Esophagus (tissue), 2 donors: ENCODE results near the gene ZNF697. TPM values are rescaled to one million over a fixed set of nuclear protein-coding genes. Genes with fewer than 3 reads are reported as not detected.
A peak's percentile ranks its signal among the peaks of the same experiment; 100 is the strongest.

Experiments
- H3K27ac ChIP-seq, 2 donors: one replicate each; pipeline ENCODE4 v1.5.1; 2013; ENCODE audit warnings: low read depth in 2 of 2, mild to moderate bottlenecking in 2 of 2, inconsistent platforms in 1 of 2, low read length in 1 of 2, moderate library complexity in 1 of 2
- H3K27me3 ChIP-seq, 2 donors: one replicate each; pipeline ENCODE4 v1.6.1; 2013; ENCODE audit warnings: low read length in 2 of 2, control low read depth in 1 of 2, mild to moderate bottlenecking in 1 of 2; ENCODE audit not compliant: insufficient read depth in 2 of 2, control insufficient read depth in 1 of 2
- H3K36me3 ChIP-seq, 2 donors: one replicate each; pipeline ENCODE4 v1.6.1; 2013; ENCODE audit warnings: low read length in 1 of 2; ENCODE audit not compliant: control insufficient read depth in 2 of 2, insufficient read depth in 2 of 2
- H3K4me1 ChIP-seq, 2 donors: one replicate each; pipeline ENCODE4 v1.6.1; 2013; ENCODE audit warnings: low read length in 1 of 2; ENCODE audit not compliant: control insufficient read depth in 2 of 2, insufficient read depth in 2 of 2
- H3K4me3 ChIP-seq, 2 donors: one replicate each; pipeline ENCODE4 v1.5.1; 2013; ENCODE audit warnings: low read length in 2 of 2, mild to moderate bottlenecking in 2 of 2, low read depth in 1 of 2, moderate library complexity in 1 of 2
- H3K9me3 ChIP-seq, 2 donors: one replicate each; pipeline ENCODE4 v1.6.1; 2013; ENCODE audit warnings: mild to moderate bottlenecking in 2 of 2, low read depth in 1 of 2, low read length in 1 of 2, moderate library complexity in 1 of 2; ENCODE audit not compliant: control insufficient read depth in 2 of 2, insufficient read depth in 1 of 2
- WGBS, 2 donors: extraction: QIAGEN DNeasy Blood & Tissue Kit; methylation state at CpG; one replicate each; pipeline ENCODE4 v1.1.7; 2013; 5-methylcytosine and 5-hydroxymethylcytosine counted together
- polyA plus RNA-seq, 2 donors: library from polyadenylated mRNA; stranded (reverse); fragments of 200-250 nt; gene quantifications; one replicate each; pipeline ENCODE4 v1.2.3, GENCODE V29; 2013
- donor health status: healthy with polysubstance abuse.
- donor health status: Bipolar disorder and iron deficiency.

The ZNF697 gene
- polyA plus RNA-seq, 2 donors = 0.26 to 0.40 TPM

GRCh38 chr1:119681560-119681959, 33.5 kb upstream of the ZNF697 start:
- Histone ChIP-seq H3K9me3 (no peaks in the 10 kb centered on the region), H3K4me1 (peaks cover 0 to 2% of the 10 kb centered on the region in 2 donors), H3K36me3 (no peaks in the 10 kb centered on the region), H3K4me3 (no peak overlapping the region), H3K27ac (no peak overlapping the region), H3K27me3 (no peaks in the 10 kb centered on the region)
- whole genome bisulfite sequencing, 2 donors = 83 to 84% methylated on average over 2 of the region's 2 CpGs

GRCh38 chr1:119680723-119681122, 32.7 kb upstream of the ZNF697 start:
- WGBS, 2 donors = 58 to 67% methylated on average over 2 of the region's 2 CpGs
- Histone ChIP-seq H3K36me3 (no peaks in the 10 kb centered on the region), H3K4me1 (no peaks in the 10 kb centered on the region), H3K9me3 (no peaks in the 10 kb centered on the region), H3K27ac (no peak overlapping the region), H3K4me3 (no peak overlapping the region), H3K27me3 (no peaks in the 10 kb centered on the region)

GRCh38 chr1:119680193-119680592, 32.1 kb upstream of the ZNF697 start:
- H3K36me3 ChIP-seq = no peaks in the 10 kb centered on the region
- H3K9me3 ChIP-seq = no peaks in the 10 kb centered on the region
- H3K4me1 ChIP-seq = no peaks in the 10 kb centered on the region
- no peak overlapping the region for H3K27ac ChIP-seq
- WGBS, 2 donors = 85 to 89% methylated on average over 3 of the region's 3 CpGs
- no peaks in the 10 kb centered on the region for H3K27me3 ChIP-seq
- H3K4me3 ChIP-seq = no peak overlapping the region

GRCh38 chr1:119679223-119679622, 31.2 kb upstream of the ZNF697 start:
- Histone ChIP-seq H3K27ac (no peak overlapping the region), H3K27me3 (no peaks in the 10 kb centered on the region), H3K4me3 (no peak overlapping the region), H3K36me3 (no peaks in the 10 kb centered on the region), H3K4me1 (no peaks in the 10 kb centered on the region), H3K9me3 (no peaks in the 10 kb centered on the region)
- WGBS, 2 donors = 96 to 100% methylated on average over 1 of the region's 1 CpG

DNA sequence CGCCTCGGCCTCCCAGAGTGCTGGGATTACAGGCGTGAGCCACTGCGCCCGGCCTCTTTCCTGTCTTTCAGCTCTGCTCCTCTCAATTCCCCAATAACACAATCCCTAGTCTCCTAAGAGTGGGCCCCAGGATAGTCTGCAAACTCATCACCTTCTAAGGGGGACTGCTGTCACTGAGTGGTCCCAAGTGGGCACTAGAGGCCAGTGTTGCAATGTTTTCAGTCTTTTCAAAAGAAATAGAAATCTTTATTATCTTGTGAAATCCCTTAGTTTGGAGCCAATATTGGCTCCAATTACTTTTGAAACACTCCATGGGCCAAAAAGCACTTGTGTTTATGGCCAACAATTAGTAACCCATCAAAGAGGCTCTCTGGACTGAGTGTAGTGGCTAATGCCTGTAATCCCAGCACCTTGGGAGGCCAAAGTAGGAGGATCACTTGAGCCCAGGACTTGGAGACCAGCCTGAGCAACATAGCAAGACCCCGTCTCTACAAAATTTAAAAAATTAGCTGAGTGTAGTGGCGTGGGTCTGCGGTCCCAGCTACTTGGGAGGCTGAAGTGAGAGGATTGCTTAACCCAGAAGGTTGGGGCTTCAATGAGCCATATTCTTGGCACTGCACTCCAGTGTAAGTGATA, 28.6 kb upstream of the ZNF697 start:
- H3K4me1 ChIP-seq = no peaks in the 10 kb centered on the region
- H3K36me3 ChIP-seq = no peaks in the 10 kb centered on the region
- no peak overlapping the region for H3K27ac ChIP-seq
- H3K9me3 ChIP-seq = no peaks in the 10 kb centered on the region
- no peak overlapping the region for H3K4me3 ChIP-seq
- no peaks in the 10 kb centered on the region for H3K27me3 ChIP-seq
- 80 to 84% methylated on average over 6 to 8 of the region's 8 CpGs for WGBS, 2 donors

DNA sequence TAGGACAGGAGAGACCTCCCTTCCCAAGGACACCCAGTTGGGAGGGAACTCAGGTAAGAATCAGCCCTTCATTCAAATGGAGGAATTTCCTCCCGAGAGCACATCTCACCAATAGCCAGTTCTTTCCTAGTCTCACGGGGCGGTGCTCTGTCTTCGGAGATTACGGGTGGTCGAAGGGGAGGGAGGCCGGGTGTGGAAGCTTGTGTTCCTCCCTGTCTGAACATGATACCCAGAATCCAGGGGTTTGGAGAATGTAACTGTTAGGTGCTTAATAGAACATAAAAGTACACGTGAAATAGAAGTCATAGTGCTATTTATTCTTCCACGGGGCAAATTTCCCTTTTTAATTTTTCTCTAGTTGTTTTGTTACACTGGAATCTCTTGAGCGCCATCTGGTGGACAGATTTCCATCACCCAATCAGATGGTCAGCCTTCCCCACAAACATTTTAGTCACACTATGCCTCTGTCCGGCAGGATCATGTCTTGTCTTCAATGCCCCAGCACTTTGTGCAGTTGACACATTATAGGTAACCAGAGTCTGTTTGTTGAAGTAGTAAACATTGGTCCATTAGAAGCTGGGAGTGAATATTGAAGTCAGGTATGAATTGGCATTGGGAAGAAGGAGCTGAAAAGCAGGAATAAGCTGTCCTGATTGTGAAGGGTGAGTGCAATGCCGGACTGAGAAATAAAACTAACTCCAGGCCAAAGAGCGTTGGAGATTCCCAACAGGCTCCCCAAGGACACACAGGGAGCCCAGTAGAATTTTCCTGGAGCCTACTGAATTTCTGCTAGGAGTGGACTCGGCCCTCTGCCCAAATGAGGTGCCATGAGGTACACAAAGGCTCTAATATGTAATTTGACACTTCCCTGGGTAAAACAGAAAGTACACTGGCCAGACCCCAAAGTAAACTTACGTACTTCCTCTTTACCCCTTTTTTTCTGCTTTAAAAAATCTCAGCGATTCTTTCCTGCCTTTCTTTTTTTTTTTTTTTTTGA, 27.6 kb upstream of the ZNF697 start:
- Histone ChIP-seq H3K27ac (peak overlapping the region; percentile 8 to 78), H3K36me3 (no peaks in the 10 kb centered on the region), H3K4me3 (peak overlapping the region; percentile 26 to 51), H3K27me3 (no peaks in the 10 kb centered on the region), H3K9me3 (no peaks in the 10 kb centered on the region), H3K4me1 (no peaks in the 10 kb centered on the region)
- whole genome bisulfite sequencing, 2 donors = 12 to 18% methylated on average over 16 of the region's 16 CpGs

GRCh38 chr1:119674835-119675289, 26.8 kb upstream of the ZNF697 start:
- Histone ChIP-seq H3K27ac (no peak overlapping the region), H3K4me3 (no peak overlapping the region), H3K9me3 (no peaks in the 10 kb centered on the region), H3K27me3 (no peaks in the 10 kb centered on the region), H3K4me1 (no peaks in the 10 kb centered on the region), H3K36me3 (no peaks in the 10 kb centered on the region)
- 32 to 43% methylated on average over 6 of the region's 6 CpGs for whole genome bisulfite sequencing, 2 donors

DNA sequence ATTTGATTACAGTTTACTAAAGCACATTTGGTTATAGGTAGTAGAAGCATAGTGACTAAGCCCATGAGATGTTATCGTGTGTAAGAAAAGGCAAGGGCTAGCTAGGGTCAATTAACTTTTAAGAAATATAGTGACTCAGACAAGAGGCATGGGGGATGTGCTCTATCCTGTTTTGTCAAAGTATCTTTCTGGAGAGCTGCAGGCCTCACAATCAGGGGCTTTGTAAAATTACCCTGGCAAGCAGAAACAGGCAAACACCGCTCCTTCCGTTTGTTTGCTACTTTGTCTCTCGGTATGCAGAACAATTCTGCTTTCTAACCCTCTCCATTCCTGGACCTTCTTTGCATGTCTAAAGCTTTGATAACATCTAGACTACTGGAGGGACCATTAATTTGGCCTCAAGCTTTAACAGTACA, 26.1 kb upstream of the ZNF697 start:
- no peak overlapping the region for H3K4me3 ChIP-seq
- no peak overlapping the region for H3K27ac ChIP-seq
- H3K4me1 ChIP-seq = no peaks in the 10 kb centered on the region
- no peaks in the 10 kb centered on the region for H3K9me3 ChIP-seq
- WGBS, 2 donors = 59 to 65% methylated on average over 4 of the region's 4 CpGs
- H3K36me3 ChIP-seq = no peaks in the 10 kb centered on the region
- no peaks in the 10 kb centered on the region for H3K27me3 ChIP-seq

DNA sequence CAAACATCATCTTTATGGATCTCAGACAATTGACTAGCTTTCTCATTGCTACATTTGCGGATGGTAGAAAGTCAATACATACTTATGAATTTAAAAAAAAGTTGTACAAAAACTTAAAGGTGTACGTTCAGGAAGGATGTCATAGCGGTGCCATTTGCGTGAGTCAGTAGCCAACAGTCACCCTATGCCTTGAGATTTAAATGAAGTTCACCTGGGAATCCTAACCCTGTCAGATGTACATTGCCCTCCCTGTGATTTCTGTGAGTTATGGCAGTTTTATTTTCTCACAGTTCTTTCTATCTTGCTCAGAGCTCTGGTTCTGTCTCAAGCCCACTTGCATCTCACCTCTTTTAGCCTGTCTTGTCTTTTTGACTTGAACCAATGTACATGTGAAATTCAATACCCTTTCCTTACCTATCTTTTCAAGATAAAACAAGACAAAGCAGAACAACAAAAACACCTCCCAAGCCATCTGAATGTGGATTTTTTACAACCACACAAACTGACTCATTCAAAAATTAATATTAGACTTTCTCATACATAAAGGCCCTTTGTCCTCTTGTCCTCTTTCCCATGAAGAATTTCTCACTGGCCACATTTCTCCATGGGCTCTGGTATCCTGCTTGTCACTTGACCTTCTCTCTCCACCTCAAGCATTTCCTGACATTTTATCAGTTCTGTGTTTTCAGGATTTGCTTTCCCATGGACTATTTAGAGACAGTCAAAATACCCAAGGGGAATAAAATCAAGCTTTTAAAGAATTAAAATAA, 25.3 kb upstream of the ZNF697 start:
- Histone ChIP-seq H3K9me3 (no peaks in the 10 kb centered on the region), H3K4me3 (no peak overlapping the region), H3K4me1 (no peaks in the 10 kb centered on the region), H3K36me3 (no peaks in the 10 kb centered on the region), H3K27ac (no peak overlapping the region), H3K27me3 (no peaks in the 10 kb centered on the region)
- 92 to 94% methylated on average over 4 of the region's 4 CpGs for WGBS, 2 donors
